H7 (cell line): Measurements from ENCODE around the gene CWH43. TPM values are rescaled to one million over a fixed set of nuclear protein-coding genes. Genes with fewer than 3 reads are reported as not detected.
A peak's percentile ranks its signal among the peaks of the same experiment; 100 is the strongest.
"Not testable (repeated sequence)": the region's sequence is repeated elsewhere in the genome, so short reads cannot be mapped to it uniquely, and the experiment has no call there.

Experiments used
- DNase-seq: peaks from one replicate; pipeline ENCODE4 v3.0.0; 2012
- H3K27me3 ChIP-seq: 2 replicates; pipeline ENCODE4 v1.6.0; 2011; ENCODE audit warnings: mild to moderate bottlenecking, low read length; ENCODE audit not compliant: control insufficient read depth, insufficient read depth
- H3K36me3 ChIP-seq: replicated peaks from 2 replicates; pipeline ENCODE4 v1.5.1; 2011; ENCODE audit warnings: low read length; ENCODE audit not compliant: control insufficient read depth, insufficient read depth
- H3K4me3 ChIP-seq: 2 replicates; pipeline ENCODE4 v1.5.1; 2011; ENCODE audit warnings: low read depth, mild to moderate bottlenecking, control low read depth, low read length, moderate library complexity; ENCODE audit not compliant: insufficient read depth
- total RNA-seq: library from RNA; depleted of rRNA; stranded (reverse); fragments of >200 nt; shearing (Covaris generic); gene quantifications from 2 replicates; pipeline ENCODE4 v1.2.3, GENCODE V29; 2014

CWH43 gene
- total RNA-seq, 1 experiment from 2014 or later: not detected

DNA sequence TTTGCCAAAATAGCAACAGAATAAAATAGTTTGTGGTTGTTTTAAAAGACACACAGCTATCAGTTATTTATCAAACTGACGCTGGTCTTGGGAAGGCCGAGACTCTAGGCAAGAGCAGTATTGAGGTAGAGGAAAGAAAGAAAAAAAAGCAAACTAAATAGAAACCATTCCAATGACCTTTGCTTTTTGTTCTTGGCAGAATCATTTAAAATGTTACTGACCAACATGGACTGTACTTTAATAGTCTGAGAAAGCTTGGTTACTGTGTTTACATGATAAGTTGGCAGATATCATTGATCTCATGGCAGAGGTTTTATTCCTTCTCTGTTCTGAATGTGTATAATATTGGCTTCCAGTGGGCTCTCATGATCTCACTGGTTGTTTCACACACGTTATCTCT, 11.9 kb downstream of the CWH43 start:
- DNase-seq: no peak
- Histone ChIP-seq H3K4me3 (no peak overlapping the region), H3K27me3 (no peaks in the 10 kb centered on the region), H3K36me3 (no peaks in the 10 kb centered on the region)

DNA sequence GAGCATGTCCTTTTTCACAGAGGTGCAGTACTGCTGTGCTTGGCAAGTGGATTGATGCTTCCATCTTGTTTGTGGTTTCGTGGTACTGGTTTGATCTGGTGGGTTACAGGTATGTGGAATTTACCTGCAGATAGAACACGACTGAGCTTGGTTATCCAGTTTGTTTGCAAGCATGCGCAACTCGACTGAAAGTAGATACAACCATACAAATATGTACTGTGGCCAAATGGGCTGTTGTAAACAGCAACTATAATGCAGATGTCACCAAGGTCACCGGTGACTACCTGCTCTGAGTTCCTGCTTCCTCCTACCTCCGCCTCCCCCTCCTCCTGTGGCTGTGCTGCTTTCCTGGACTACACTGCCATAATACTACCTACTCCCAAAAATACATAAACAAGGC, 12.4 kb downstream of the CWH43 start:
- no peaks in the 10 kb centered on the region for H3K36me3 ChIP-seq
- H3K4me3 ChIP-seq: no peak overlapping the region
- no peak for DNase-seq
- no peaks in the 10 kb centered on the region for H3K27me3 ChIP-seq

DNA sequence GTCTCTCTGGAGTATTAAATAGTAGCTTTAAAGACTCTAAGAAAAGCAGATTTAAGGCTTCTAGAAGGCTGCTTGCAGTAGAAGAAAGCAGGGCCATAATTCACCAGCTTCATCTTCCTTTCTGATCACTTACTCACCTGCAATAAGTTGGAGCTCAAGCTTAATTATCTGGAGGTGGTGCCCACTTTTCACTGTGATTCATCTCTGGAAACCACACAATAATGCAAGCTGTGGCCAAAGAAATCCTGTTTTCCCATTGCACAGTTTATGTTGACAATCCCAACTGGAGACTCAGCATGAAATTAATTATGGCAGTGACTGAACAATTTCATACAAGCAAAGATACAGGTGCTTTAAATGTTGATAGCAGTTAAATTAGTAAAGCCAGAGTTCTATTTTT, 14.7 kb downstream of the CWH43 start:
- Histone ChIP-seq H3K36me3 (no peaks in the 10 kb centered on the region), H3K27me3 (no peaks in the 10 kb centered on the region), H3K4me3 (no peak overlapping the region)
- no peak for DNase-seq

DNA sequence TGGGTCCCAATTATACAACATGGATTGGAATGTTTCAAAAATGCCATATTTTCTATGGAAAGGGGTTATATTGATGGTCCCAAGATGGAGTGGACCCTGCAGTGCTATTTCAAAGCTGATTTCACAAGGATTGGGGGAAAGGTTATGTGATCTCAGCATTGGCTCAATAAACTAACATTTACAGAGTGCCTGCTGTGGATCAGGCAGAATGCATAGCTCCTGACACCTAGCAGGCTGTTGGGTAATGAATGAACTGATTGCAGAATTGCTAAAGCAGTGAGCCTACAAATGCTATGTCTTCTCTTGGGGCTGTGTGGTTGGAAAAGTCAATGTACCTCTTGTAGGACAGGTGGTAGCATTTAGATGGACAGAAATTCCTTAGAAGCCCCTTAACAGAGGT, 16.9 kb downstream of the CWH43 start:
- Histone ChIP-seq H3K27me3 (no peaks in the 10 kb centered on the region), H3K4me3 (no peak overlapping the region), H3K36me3 (no peaks in the 10 kb centered on the region)
- DNase-seq: no peak

DNA sequence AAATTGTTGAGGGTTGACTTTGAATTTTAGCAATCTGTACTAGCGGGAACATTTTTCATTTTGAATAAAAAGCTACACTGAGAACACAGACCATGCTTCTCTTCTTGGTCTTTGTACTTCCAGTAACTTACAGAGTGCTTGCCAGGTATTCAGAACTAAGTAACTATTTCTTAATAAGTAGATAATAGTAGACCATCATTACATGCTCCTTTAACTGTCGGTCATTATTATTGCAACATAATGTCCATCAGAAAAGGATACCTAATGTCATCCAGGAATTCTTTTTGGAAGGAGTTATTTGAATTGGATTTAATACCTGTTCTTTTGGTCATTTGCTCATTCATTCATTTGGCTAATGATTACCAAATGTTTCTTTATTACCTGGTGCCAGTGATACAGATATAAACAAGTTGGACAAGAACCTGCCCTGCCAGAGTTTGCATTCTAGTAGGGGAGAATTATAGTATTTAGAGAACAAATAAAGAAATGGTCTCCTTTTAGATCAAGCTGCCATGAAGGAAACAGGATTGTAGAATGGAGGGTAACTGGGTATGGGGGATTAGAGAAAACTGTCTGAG, 32.7 kb downstream of the CWH43 start:
- no peaks in the 10 kb centered on the region for H3K27me3 ChIP-seq
- H3K4me3 ChIP-seq: no peak overlapping the region
- no peaks in the 10 kb centered on the region for H3K36me3 ChIP-seq
- no peak for DNase-seq

DNA sequence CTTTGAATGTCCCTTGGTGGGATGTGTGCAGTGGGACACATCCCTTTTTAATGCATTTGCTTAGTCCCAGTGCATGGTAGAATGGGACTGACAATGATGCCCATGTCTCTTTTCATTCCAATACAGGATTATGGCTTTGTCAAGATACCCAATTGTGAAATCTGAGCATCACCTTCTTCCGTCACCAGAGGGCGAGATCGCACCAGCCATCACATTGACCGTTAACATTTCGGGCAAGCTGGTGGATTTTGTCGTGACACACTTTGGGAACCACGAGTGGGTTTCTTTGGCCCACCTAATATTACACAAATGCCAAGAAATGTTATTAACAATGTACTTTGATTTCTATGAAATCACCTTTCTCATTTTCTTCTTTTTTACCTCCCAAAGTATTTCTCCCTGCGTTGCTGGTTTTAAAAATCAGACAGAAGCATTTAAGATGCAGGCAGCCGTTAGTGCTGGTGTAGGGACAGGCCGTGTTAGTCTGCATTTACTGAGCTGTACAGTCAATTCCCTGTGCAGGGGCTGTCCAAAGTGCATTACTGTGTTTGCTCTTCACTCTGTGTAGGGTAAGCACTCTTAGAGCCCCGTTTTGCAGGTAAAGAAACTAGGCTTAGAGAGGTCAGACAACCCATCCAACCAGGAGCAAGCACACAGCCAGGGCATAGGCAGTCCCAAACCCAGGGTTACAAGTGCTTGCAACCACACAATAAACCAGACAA, 46.5 kb downstream of the CWH43 start:
- H3K27me3 ChIP-seq: no peaks in the 10 kb centered on the region
- peak; percentile 8 for DNase-seq

DNA sequence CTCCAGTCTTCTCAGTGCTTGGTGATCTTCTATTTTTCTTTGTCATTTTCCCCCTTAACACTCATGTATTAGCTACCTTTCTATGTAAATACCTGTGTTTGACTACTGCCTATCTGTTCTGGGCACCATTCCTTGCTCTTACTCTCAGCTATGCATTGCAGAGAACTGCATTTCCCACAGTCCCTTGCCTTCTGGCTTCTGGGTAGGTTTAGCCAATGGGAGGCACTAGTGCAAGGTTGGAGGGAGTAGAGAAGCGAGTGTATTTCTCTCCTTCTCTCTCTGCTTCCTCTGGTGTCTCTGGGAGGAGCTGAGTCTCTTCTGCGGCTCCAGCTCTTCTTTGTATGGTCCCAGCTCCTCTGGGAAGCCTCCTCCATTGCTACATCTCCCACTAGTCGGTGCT, 50.5 kb downstream of the CWH43 start:
- Histone ChIP-seq H3K27me3 (no peaks in the 10 kb centered on the region), H3K36me3 (no peaks in the 10 kb centered on the region), H3K4me3 (no peak overlapping the region)
- DNase-seq: no peak

More for the DNA sequence above, 46.5 kb downstream of the CWH43 start:
- no peaks in the 10 kb centered on the region for H3K36me3 ChIP-seq
- no peak overlapping the region for H3K4me3 ChIP-seq

DNA sequence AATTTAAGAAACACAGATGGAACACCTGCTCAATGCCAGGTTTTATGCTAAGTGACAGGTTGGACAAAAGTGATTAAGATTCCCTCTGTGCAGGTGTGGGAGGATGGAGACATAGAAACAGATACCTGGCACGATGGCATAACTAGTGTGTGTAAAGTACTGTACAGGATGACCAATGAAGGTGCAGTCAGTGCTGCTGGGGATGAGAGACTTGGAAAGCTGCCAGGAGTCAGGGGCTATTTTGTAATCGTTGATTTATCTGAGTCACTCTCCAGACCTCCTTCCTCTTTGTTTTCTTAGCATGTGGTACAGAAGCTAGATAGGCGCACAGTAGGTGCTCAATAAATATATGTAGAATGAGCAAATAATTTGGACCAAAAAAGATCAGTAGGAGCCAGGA, 58.2 kb downstream of the CWH43 start:
- Histone ChIP-seq H3K36me3 (no peaks in the 10 kb centered on the region), H3K27me3 (no peaks in the 10 kb centered on the region), H3K4me3 (no peak overlapping the region)
- DNase-seq: no peak

DNA sequence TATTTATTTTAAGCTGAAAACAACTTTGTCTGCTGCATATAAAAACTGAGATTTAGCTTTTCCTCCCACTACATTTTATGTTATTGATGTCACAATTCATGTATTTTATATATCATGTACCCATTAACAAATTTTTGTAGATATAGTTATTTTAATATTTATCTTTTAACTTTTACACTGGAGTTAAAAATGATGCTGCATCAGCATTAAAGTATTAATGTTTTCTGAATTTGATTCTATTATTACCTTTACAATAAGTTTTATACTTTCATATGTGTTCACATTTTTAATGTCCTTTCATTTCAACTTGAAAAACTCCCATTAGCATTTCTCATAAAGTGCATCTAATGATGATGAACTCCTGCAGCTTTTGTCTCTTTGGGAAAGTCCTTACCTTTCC, 72.2 kb downstream of the CWH43 start:
- Histone ChIP-seq H3K27me3 (no peaks in the 10 kb centered on the region), H3K4me3 (no peak overlapping the region), H3K36me3 (no peaks in the 10 kb centered on the region)
- DNase-seq: no peak

DNA sequence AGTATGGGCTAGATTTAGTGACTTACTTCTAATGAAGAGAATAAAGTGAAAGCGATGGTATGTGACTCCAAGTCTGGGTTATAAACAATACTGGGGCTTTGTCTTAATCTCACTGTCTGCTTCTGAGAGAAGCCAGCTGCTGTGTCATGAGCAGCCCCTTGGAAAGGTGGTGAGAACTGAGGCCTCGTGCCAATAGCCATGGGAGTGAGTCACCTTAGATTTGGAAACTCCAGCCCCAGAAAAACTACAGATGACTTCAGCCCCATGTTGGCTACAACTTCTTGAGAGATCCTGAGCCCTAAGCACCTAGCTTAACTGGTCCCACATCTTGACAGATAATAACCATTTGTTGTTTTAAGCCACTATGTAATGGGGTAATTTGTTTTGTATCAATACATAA, 77.6 kb downstream of the CWH43 start:
- H3K36me3 ChIP-seq: no peaks in the 10 kb centered on the region
- DNase-seq: no peak
- H3K4me3 ChIP-seq: no peak overlapping the region
- H3K27me3 ChIP-seq: no peaks in the 10 kb centered on the region

DNA sequence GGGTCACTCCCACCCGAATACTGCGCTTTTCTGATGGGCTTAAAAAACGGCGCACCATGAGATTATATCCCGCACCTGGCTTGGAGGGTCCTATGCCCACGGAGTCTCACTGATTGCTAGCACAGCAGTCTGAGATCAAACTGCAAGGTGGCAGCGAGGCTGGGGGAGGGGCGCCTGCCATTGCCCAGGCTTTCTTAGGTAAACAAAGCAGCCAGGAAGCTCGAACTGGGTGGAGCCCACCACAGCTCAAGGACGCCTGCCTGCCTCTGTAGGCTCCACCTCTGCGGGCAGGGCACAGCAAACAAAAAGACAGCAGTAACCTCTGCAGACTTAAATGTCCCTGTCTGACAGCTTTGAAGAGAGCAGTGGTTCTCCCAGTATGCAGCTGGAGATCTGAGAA, 86.1 kb downstream of the CWH43 start:
- H3K27me3 ChIP-seq, H3K36me3 ChIP-seq, H3K4me3 ChIP-seq, DNase-seq: not testable (repeated sequence)

DNA sequence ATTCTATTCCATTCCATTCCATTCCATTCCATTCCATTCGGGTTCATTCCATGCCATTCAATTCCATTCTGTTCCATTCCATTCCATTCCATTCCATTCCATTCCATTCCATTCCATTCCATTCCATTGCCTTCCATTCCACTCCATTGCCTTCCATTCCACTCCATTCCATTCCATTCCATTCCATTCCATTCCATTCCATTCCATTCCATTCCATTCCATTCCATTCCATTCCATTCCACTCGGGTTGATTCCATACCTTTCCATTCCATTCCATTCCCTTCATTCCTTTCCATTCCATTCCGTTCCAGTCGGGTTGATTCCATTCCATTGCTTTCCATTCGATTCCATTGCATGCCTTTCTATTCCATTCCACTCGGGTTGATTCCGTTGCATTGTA, 105.8 kb downstream of the CWH43 start:
- H3K4me3 ChIP-seq, H3K27me3 ChIP-seq, DNase-seq, H3K36me3 ChIP-seq: not testable (repeated sequence)

DNA sequence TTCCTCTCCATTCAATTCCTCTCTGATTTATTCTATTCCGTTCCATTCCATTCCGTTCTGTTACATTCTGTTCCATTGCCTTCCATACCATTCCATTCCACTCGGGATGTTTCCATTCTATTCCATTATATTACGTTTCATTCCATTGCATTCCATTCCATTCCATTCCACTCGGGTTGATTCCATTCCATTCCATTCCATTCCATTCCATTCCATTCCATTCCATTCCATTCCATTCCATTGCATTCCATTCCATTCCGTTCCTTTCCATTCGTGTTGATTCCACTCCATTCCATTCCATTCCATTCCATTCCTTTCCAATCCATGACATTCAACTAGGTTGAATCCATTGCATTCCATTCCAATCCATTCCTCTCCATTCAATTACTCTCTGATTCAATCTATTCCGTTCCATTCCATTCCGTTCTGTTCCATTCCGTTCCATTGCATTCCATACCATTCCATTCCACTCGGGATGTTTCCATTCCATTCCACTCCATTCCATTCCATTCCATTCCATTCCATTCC, 106.6 kb downstream of the CWH43 start:
- H3K36me3 ChIP-seq, DNase-seq, H3K4me3 ChIP-seq, H3K27me3 ChIP-seq: not testable (repeated sequence)

DNA sequence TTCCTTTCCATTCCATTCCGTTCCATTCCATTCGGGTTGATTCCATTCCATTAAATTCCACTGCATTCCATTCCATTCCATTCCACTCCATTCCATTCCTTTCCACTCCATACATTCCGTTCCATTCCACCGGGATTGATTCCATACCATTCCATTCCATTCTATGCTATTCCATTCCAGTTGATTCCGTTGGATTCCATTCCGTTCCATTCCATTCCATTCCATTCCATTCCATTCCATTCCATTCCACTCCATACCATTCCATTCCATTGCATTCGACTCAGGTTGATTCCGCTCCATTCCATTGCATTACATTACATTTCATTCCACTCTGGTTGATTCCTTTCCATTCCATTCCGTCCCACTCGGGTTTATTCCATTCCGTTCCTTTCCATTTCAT, 110.1 kb downstream of the CWH43 start:
- not testable (repeated sequence) for H3K36me3 ChIP-seq, DNase-seq, H3K4me3 ChIP-seq, H3K27me3 ChIP-seq

DNA sequence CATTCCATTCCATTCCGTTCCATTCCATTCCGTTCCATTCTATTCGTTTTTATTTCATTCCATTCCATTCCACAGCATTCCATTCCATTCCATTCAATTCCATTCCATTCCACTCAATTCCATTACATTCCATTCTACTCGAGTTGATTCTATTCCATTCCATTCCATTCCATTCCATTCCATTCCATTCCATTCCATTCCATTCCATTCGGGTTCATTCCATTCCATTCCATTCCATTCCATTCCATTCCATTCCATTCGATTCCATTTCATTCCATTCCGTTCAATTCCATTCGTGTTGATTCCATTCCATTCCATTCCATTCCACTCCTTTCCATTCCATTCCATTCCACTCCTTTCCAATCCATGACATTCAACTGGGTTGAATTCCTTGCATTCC, 110.6 kb downstream of the CWH43 start:
- H3K27me3 ChIP-seq, H3K4me3 ChIP-seq, H3K36me3 ChIP-seq, DNase-seq: not testable (repeated sequence)
